ENCODE data around the gene ZNF574. TPM values are rescaled to one million over a fixed set of nuclear protein-coding genes. Genes with fewer than 3 reads are reported as not detected.

Gene ZNF574
- total and polyA plus RNA-seq, 2 of the 8 experiments (the other 6 are each of a cell fraction or from before 2014, with no cell fraction given) = 27.0 to 38.8 TPM

DNA sequence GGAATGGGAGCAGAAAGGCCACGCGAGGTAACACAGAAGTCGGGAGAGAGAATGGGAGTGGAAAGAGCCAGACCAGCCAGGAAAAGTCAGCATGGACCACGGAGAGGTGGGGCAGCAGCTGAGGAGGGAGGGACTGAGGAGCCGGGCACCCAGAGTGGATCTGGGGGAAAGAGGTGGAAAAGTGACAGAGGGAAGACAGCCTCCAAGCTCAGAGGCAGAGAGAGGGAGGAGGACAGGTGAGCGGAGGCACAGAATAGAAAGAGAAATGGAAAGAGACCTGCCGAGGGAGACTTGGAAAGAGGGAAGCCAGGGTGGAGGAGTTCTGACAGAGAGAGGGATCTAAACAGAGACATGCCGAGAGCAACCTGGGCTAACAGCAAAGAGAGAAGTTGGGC lies 7.6 kb upstream of the ZNF574 start:
- H2BK20ac ChIP-seq (ENCODE audit: low read length) = 0 out of 2 replicates have a peak overlapping the region, but pooled peaks have one; percentile 48
- no peak for DNase-seq (ENCODE audit: low read depth in 1 of 2, low spot score in 2 of 2)
- peaks cover 15% of the 10 kb centered on the region; the same call in 1 of the 2 replicates for H3K23me2 ChIP-seq (ENCODE audit: low read depth, low read length)
- ChIA-PET POLR2A (ENCODE audit: partially characterized antibody) (interaction anchor here (0.7 to 1.8 kb wide), 4 partner anchors 13 to 208 kb away, joined by 3 to 6 read pairs (median 4); partner anchors contain the start of gene RPS19), CTCF (ENCODE audit: partially characterized antibody) (interaction anchor here (0.9 to 1.1 kb wide), 2 partner anchors 33 to 40 kb away, joined by 3 read pairs; no protein-coding TSS in a partner anchor)
- 0 out of 2 replicates have a peak overlapping the region, but pooled peaks have one; percentile 25 for H3K18ac ChIP-seq (ENCODE audit: extremely low read depth, low read length)
- no peak overlapping the region for H3K4ac ChIP-seq (replicated peaks; ENCODE audit: insufficient read length, low read depth, low read length)
- peaks cover 0 to 18% (median 6%) of the 10 kb centered on the region in 4 experiments; a peak in 6 of 7 replicates for H3K4me1 ChIP-seq (replicated peaks in 1 of 4; ENCODE audit: control insufficient read depth in 3 of 4, insufficient read depth in 4 of 4, low read length in 3 of 4)
- no peak overlapping the region for H4K8ac ChIP-seq (ENCODE audit: extremely low read depth, insufficient read depth, low read length)
- H2BK15ac ChIP-seq (ENCODE audit: low read length) = 0 out of 2 replicates have a peak overlapping the region, but pooled peaks have one; percentile 16
- WGBS, 2 experiments (ENCODE audit: extremely low coverage in 1 of 2, insufficient coverage in 1 of 2, insufficient read length in 1 of 2, insufficient replicate concordance in 2 of 2, low coverage in 1 of 2, low lambda C conversion rate in 2 of 2, missing lambda C conversion rate in 1 of 2) = 41% methylated on average over 8 of the region's 8 CpGs; no CpG with 5 or more reads in 1 of the 2 experiments
- no peaks in the 10 kb centered on the region for H3K27me3 ChIP-seq (replicated peaks in 1 of 4; ENCODE audit: control insufficient read depth in 3 of 4, extremely low read depth in 1 of 4, insufficient read depth in 3 of 4, low read length in 3 of 4)
- FAIRE-seq = no peak
- H3K56ac ChIP-seq (replicated peaks; ENCODE audit: insufficient read length, low read depth, low read length) = no peak overlapping the region
- peaks cover 4 to 22% (median 16%) of the 10 kb centered on the region in 4 experiments; a peak in 7 of 8 replicates for H3K36me3 ChIP-seq (ENCODE audit: control insufficient read depth in 2 of 4, insufficient read depth in 4 of 4, low read length in 3 of 4)
- peaks cover 0 to 23% of the 10 kb centered on the region in 2 experiments; a peak in 2 of 4 replicates for H3K79me2 ChIP-seq (ENCODE audit: control insufficient read depth in 1 of 2, insufficient read depth in 2 of 2, low read length in 2 of 2)
- peak overlapping the region; percentile 66; the same call in 1 of the 2 replicates for H2BK5ac ChIP-seq (ENCODE audit: low read depth, low read length)
- H3K14ac ChIP-seq (ENCODE audit: insufficient read length) = no peak overlapping the region
- no peak overlapping the region for H4K5ac ChIP-seq (ENCODE audit: insufficient read length, low read depth, low read length)
- no peak overlapping the region for H4K91ac ChIP-seq (replicated peaks; ENCODE audit: insufficient read length, low read length)
- peak overlapping the region; percentile 10; the same call in 1 of the 2 replicates for H2AK5ac ChIP-seq (ENCODE audit: low read depth, low read length)
- H3K27ac ChIP-seq (ENCODE audit: low read depth, low read length) = no peak overlapping the region
- no peak overlapping the region for H2BK120ac ChIP-seq (replicated peaks; ENCODE audit: low read depth, low read length)
- H3K4me2 ChIP-seq (ENCODE audit: insufficient read depth in 1 of 2, low read depth in 2 of 2, low read length in 2 of 2) = peak overlapping the region; percentile 95 to 98
- peak overlapping the region in 1 of 4 experiments; percentile 53; a peak in 2 of 7 replicates for H3K9ac ChIP-seq (replicated peaks in 1 of 4; ENCODE audit: extremely low read depth in 1 of 4, low read depth in 3 of 4, low read length in 3 of 4)
- H3K9me3 ChIP-seq (ENCODE audit: insufficient read depth in 2 of 2, low read depth in 1 of 2, low read length in 1 of 2) = no peaks in the 10 kb centered on the region
- peaks cover 14% of the 10 kb centered on the region for H3K79me1 ChIP-seq (ENCODE audit: low read depth, low read length)
- H3K4me3 ChIP-seq (ENCODE audit: extremely low read depth in 1 of 4, insufficient read depth in 2 of 4, low read depth in 3 of 4, low read length in 4 of 4) = peak overlapping the region; percentile 54 to 83 (median 70); a peak in 7 of 8 replicates
- H3K23ac ChIP-seq (ENCODE audit: insufficient read length) = no peak overlapping the region
- H2AFZ ChIP-seq (ENCODE audit: low read length) = no peak overlapping the region
- peaks cover 2 to 11% of the 10 kb centered on the region in 2 experiments for H4K20me1 ChIP-seq (replicated peaks in 1 of 2; ENCODE audit: control insufficient read depth in 1 of 2, insufficient read depth in 2 of 2, low read length in 2 of 2)
- TF ChIP-seq, protein P1, sequence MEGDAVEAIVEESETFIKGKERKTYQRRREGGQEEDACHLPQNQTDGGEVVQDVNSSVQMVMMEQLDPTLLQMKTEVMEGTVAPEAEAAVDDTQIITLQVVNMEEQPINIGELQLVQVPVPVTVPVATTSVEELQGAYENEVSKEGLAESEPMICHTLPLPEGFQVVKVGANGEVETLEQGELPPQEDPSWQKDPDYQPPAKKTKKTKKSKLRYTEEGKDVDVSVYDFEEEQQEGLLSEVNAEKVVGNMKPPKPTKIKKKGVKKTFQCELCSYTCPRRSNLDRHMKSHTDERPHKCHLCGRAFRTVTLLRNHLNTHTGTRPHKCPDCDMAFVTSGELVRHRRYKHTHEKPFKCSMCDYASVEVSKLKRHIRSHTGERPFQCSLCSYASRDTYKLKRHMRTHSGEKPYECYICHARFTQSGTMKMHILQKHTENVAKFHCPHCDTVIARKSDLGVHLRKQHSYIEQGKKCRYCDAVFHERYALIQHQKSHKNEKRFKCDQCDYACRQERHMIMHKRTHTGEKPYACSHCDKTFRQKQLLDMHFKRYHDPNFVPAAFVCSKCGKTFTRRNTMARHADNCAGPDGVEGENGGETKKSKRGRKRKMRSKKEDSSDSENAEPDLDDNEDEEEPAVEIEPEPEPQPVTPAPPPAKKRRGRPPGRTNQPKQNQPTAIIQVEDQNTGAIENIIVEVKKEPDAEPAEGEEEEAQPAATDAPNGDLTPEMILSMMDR (IDR thresholded peaks at IDR 0.05; ENCODE audit: control extremely low read depth in 1 of 3, insufficient read depth in 1 of 3, low read depth in 1 of 3, low read length in 3 of 3) = no peak
- TF ChIP-seq PHF8 (conservative IDR thresholded peaks at IDR 0.05; ENCODE audit: low read depth, low read length) (no peak), CEBPB (IDR thresholded peaks at IDR 0.05; ENCODE audit: low read depth, low read length) (no peak), KDM1A (IDR thresholded peaks at IDR 0.05; ENCODE audit: borderline replicate concordance, low read length) (no peak), CREB1 (IDR thresholded peaks at IDR 0.05) (no peak)
- peak overlapping the region; percentile 68; the same call in 1 of the 2 replicates for H2BK12ac ChIP-seq (ENCODE audit: low read depth, low read length)
